ENCODE data around the gene TINAGL1.

DNA sequence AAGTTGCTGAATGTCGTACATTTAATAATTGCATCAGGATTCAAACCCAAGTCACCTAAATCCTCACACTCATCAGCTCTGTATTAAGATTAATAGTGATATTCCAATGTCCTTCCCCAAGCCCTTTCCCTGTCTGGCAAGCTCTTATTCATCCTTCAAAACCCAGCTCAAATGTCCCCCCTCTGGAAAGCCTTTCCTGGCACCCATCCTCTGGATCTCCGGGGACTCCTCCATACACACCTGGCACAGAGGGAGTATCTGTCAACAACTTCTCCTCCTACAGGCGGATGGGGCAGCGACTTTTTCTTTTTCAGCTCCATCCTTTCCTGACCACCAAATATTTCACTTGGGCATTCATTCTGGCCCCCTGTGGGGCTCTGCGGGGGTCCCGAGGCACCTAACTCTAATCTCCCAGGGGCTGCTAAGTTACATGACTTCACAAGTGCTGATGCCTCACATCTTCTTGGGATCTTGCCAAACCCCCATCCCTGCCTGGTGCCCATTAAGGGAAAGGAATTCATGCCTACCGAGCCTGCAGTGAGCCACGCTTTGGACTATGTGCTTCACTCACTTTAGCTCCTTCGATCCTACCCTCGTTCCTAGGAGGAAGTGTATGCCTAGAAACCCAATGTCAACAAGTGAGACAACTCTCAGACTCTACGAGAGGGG is 15.2 kb downstream of the TINAGL1 start:
- TF ChIP-seq, protein P1, sequence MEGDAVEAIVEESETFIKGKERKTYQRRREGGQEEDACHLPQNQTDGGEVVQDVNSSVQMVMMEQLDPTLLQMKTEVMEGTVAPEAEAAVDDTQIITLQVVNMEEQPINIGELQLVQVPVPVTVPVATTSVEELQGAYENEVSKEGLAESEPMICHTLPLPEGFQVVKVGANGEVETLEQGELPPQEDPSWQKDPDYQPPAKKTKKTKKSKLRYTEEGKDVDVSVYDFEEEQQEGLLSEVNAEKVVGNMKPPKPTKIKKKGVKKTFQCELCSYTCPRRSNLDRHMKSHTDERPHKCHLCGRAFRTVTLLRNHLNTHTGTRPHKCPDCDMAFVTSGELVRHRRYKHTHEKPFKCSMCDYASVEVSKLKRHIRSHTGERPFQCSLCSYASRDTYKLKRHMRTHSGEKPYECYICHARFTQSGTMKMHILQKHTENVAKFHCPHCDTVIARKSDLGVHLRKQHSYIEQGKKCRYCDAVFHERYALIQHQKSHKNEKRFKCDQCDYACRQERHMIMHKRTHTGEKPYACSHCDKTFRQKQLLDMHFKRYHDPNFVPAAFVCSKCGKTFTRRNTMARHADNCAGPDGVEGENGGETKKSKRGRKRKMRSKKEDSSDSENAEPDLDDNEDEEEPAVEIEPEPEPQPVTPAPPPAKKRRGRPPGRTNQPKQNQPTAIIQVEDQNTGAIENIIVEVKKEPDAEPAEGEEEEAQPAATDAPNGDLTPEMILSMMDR (conservative IDR thresholded peaks at IDR 0.05; ENCODE audit: low read length), result no peak
- no peak for TF ChIP-seq EZH2phosphoT487 (IDR thresholded peaks at IDR 0.05; ENCODE audit: borderline replicate concordance)
